Spleen (tissue), 7 donors: ENCODE results near the gene ACCSL.

Experiments
- POLR2A ChIP-seq, 3 donors: fragments of 450-650 bp; IDR thresholded peaks; one replicate each; pipeline ENCODE4 v1.5.1; 2017; ENCODE audit warnings: antibody characterized with exemption in 3 of 3, mild to moderate bottlenecking in 1 of 3
- POLR2AphosphoS5 ChIP-seq, 3 donors: sonication (generic); formaldehyde crosslinking; IDR thresholded peaks; one replicate each; pipeline ENCODE4 v1.5.1; 2017; ENCODE audit warnings: antibody characterized with exemption in 3 of 3
- TF ChIP-seq, protein P1 (sequence below), 11 experiments: fragments of 200-600 bp in 7 of 11; fragments of 450-650 bp in 4 of 11; sonication (generic) in 4 of 11; IDR thresholded peaks in 8 of 11; conservative IDR thresholded peaks in 3 of 11; 1 replicate in 7 of 11; 2 replicates in 4 of 11; pipeline versions ENCODE4 v1.4.0 to v1.8.0; 2016 to 2021; ENCODE audit warnings: antibody characterized with exemption in 11 of 11, inconsistent platforms in 4 of 11, mild to moderate bottlenecking in 1 of 11
- donor health status: DM: no; HTN: no; CAD: no; lungs with moderate emphysema.
- donor health status: DM: no; HTN: no; CAD: no.
- donor health status: DM: no; HTN: no; CAD: no.

GRCh38 chr11:44033411-44033850, 14.3 kb upstream of the ACCSL start:
- TF ChIP-seq, protein P1, sequence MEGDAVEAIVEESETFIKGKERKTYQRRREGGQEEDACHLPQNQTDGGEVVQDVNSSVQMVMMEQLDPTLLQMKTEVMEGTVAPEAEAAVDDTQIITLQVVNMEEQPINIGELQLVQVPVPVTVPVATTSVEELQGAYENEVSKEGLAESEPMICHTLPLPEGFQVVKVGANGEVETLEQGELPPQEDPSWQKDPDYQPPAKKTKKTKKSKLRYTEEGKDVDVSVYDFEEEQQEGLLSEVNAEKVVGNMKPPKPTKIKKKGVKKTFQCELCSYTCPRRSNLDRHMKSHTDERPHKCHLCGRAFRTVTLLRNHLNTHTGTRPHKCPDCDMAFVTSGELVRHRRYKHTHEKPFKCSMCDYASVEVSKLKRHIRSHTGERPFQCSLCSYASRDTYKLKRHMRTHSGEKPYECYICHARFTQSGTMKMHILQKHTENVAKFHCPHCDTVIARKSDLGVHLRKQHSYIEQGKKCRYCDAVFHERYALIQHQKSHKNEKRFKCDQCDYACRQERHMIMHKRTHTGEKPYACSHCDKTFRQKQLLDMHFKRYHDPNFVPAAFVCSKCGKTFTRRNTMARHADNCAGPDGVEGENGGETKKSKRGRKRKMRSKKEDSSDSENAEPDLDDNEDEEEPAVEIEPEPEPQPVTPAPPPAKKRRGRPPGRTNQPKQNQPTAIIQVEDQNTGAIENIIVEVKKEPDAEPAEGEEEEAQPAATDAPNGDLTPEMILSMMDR (IDR thresholded peaks at IDR 0.05 in 8 of 11, conservative IDR thresholded peaks at IDR 0.05 in 3 of 11): no peak
- TF ChIP-seq POLR2AphosphoS5 (IDR thresholded peaks at IDR 0.05) (no peak), POLR2A (IDR thresholded peaks at IDR 0.05) (no peak)
